Small intestine (tissue), 7 donors: Measurements from ENCODE around the gene RALGAPA1. TPM values are rescaled to one million over a fixed set of nuclear protein-coding genes. Genes with fewer than 3 reads are reported as not detected.

Source experiments
- DNase-seq, 2 donors: peaks; one replicate each; pipeline versions ENCODE4 v3.0.0 to v3.0.0-alpha.2; 2013
- FAIRE-seq: peaks from 2 replicates; lab custom pipeline; 2012; peaks lifted over from hg19 to GRCh38; lab: Jason Lieb, UNC
- H3K27ac ChIP-seq, 3 donors: one replicate each; pipeline ENCODE4 v1.5.1; 2013; ENCODE audit warnings: low read length in 2 of 3, mild to moderate bottlenecking in 2 of 3, control low read depth in 1 of 3, inconsistent platforms in 1 of 3, low read depth in 1 of 3, moderate library complexity in 1 of 3
- H3K27me3 ChIP-seq, 3 donors: one replicate each; pipeline ENCODE4 v1.6.1; 2013; ENCODE audit warnings: low read length in 3 of 3, inconsistent platforms in 1 of 3; ENCODE audit not compliant: control insufficient read depth in 3 of 3, insufficient read depth in 3 of 3
- H3K36me3 ChIP-seq, 3 donors: one replicate each; pipeline ENCODE4 v1.6.1; 2013; ENCODE audit warnings: low read length in 3 of 3, inconsistent platforms in 1 of 3, low read depth in 1 of 3, mild to moderate bottlenecking in 1 of 3, moderate library complexity in 1 of 3; ENCODE audit not compliant: control insufficient read depth in 3 of 3, insufficient read depth in 2 of 3
- H3K4me1 ChIP-seq, 3 donors: one replicate each; pipeline ENCODE4 v1.6.1; 2013; ENCODE audit warnings: low read length in 2 of 3, inconsistent platforms in 1 of 3, low read depth in 1 of 3, mild to moderate bottlenecking in 1 of 3, moderate library complexity in 1 of 3; ENCODE audit not compliant: control insufficient read depth in 3 of 3, insufficient read depth in 2 of 3
- H3K4me3 ChIP-seq, 3 donors: one replicate each; pipeline ENCODE4 v1.5.1; 2013; ENCODE audit warnings: low read length in 3 of 3, control low read depth in 1 of 3, inconsistent platforms in 1 of 3, low read depth in 1 of 3, mild to moderate bottlenecking in 1 of 3, moderate library complexity in 1 of 3
- H3K9me3 ChIP-seq, 2 donors: one replicate each; pipeline ENCODE4 v1.6.1; 2013; ENCODE audit warnings: low read depth in 1 of 2, low read length in 1 of 2; ENCODE audit not compliant: control insufficient read depth in 2 of 2, insufficient read depth in 1 of 2
- WGBS, 3 donors: extraction: QIAGEN DNeasy Blood & Tissue Kit; methylation state at CpG; one replicate each; pipeline ENCODE4 v1.1.7; 2013; 5-methylcytosine and 5-hydroxymethylcytosine counted together
- polyA plus RNA-seq, 4 donors: library from polyadenylated mRNA; stranded (reverse) in 3 of 4; unstranded in 1 of 4; fragments of 200-250 nt in 3 of 4; fragments of 120-200 nt in 1 of 4; gene quantifications; one replicate each; pipeline versions ENCODE4 v1.2.1 to v1.2.3, GENCODE V29; 2013
- donor health status: healthy with polysubstance abuse.
- donor health status: control.
- donor health status: control.
- donor health status: Bipolar disorder and iron deficiency.
- donor health status: healthy.

Gene RALGAPA1
- polyA plus RNA-seq, 4 donors = 9.6 to 27.6 (median 13.3) TPM

DNA sequence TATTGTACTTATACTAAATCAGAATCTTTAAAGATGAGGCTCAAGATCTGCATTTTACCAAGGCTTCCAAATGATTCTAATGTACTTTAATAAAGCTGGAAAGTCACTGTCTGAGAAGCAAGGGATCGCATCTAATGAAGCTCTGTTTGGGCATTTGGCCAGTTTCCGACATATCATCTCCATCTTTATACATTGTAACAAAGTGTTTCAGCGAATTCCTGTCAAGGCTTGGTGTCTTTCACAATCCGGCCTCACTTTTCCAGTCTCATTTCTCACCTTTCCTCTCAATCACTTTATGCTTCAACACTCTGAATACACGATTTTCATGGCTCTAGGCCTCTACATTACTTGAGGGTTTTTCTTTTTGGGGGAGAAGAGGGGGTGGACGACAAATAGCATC lies 302.6 kb downstream of the RALGAPA1 start:
- no peak overlapping the region for H3K4me3 ChIP-seq
- H3K27me3 ChIP-seq = no peaks in the 10 kb centered on the region
- no peaks in the 10 kb centered on the region for H3K9me3 ChIP-seq
- 77 to 84% (median 80%) methylated on average over 6 of the region's 6 CpGs for WGBS, 3 donors
- no peak overlapping the region for H3K27ac ChIP-seq
- DNase-seq = no peak
- H3K36me3 ChIP-seq = no peaks in the 10 kb centered on the region
- no peak for FAIRE-seq
- no peaks in the 10 kb centered on the region for H3K4me1 ChIP-seq

DNA sequence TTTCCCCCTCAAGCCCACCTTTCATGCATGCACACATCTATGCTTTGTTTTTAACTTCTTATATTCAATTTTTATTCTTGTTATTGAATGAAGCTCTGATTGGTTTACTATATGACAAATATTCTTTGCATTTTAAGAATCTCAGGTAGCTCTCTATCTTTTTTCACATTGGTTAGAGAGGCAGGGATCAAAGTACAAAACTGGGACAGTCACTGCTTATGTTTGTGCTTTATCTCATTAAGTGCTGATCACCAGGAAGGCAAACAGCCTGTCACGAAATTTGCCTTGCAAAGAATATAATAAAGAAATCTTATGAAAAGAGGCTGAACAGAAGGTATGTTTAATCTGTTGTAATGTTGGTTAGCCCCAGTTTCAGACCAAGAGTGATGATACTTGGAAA lies 304.8 kb downstream of the RALGAPA1 start:
- Histone ChIP-seq H3K36me3 (no peaks in the 10 kb centered on the region), H3K4me3 (no peak overlapping the region), H3K4me1 (no peaks in the 10 kb centered on the region), H3K27me3 (no peaks in the 10 kb centered on the region), H3K27ac (no peak overlapping the region), H3K9me3 (no peaks in the 10 kb centered on the region)
- FAIRE-seq (no peak), DNase-seq (peak; percentile 23 to 48)
- whole genome bisulfite sequencing, 3 donors = 5 to 49% (median 14%) methylated on average over 1 of the region's 1 CpG

DNA sequence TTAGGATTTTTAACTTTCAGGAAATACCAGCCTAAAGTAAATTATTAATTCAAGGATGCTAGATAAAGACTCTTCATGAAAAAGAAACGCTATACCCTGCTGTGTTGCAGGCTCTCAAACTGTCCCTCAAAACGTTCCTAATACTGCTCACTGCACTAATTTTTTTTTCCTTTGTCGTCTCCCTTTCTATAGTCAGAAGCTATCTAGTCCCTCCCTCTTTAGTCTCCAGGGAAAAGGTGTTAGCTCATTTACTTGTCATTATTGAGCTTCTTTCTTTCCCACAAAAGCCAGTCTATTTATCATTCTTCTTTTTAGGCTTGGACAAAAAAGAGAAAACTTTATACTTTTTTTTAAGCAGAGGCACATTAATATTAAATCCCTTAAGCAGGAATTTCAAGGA lies 305.4 kb downstream of the RALGAPA1 start:
- Histone ChIP-seq H3K9me3 (no peaks in the 10 kb centered on the region), H3K36me3 (no peaks in the 10 kb centered on the region), H3K4me1 (no peaks in the 10 kb centered on the region), H3K27me3 (no peaks in the 10 kb centered on the region), H3K4me3 (no peak overlapping the region), H3K27ac (no peak overlapping the region)
- DNase-seq = no peak
- no peak for FAIRE-seq
- 7 to 38% (median 28%) methylated on average over 3 of the region's 3 CpGs for WGBS, 3 donors

DNA sequence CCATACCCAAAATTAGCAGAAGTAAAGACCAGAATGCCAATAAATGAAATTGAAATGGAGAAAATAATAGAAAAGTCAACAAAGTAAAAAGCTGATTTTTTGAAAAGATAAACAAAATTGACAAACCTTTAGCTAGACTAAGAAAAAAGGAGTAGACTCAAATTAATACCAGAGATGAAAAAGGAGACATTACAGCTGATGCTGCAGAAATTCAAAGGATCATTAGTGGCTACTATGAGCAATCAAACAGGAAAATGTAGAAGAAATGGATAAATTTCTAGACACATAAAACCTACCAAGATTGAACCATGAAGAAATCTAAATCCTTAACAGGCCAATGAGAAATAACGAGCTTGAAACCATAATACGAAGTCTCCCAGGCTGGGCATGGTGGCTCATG lies 309.9 kb downstream of the RALGAPA1 start:
- DNase-seq (no peak), FAIRE-seq (no peak)
- no peak overlapping the region for H3K4me3 ChIP-seq
- WGBS, 3 donors = 90 to 98% (median 94%) methylated on average over 2 of the region's 2 CpGs
- H3K4me1 ChIP-seq = no peaks in the 10 kb centered on the region
- no peaks in the 10 kb centered on the region for H3K27me3 ChIP-seq
- H3K36me3 ChIP-seq = no peaks in the 10 kb centered on the region
- H3K9me3 ChIP-seq = no peaks in the 10 kb centered on the region
- no peak overlapping the region for H3K27ac ChIP-seq

DNA sequence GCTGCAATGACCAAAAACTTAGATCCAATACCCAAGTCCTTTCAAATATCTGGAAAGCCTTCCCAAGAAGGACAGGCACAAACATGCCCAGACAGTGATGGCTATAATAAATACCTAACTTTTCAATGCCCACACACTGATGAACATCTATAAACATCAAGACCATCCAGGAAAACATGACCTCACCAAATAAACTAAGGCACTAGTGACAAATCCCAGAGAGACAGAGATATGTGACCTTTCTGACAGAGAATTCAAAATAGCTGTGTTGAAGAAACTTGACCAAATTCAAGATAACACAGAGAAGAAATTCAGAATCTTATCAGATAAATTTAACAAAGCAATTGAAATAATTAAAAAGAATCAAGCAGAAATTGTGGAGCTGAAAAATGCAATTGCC lies 313.8 kb downstream of the RALGAPA1 start:
- Histone ChIP-seq H3K4me1 (no peaks in the 10 kb centered on the region), H3K27ac (no peak overlapping the region), H3K9me3 (peaks cover 0 to 8% of the 10 kb centered on the region in 2 donors), H3K27me3 (peaks cover 0 to 4% (median 0%) of the 10 kb centered on the region in 3 donors), H3K4me3 (no peak overlapping the region), H3K36me3 (no peaks in the 10 kb centered on the region)
- no peak for DNase-seq
- no peak for FAIRE-seq

DNA sequence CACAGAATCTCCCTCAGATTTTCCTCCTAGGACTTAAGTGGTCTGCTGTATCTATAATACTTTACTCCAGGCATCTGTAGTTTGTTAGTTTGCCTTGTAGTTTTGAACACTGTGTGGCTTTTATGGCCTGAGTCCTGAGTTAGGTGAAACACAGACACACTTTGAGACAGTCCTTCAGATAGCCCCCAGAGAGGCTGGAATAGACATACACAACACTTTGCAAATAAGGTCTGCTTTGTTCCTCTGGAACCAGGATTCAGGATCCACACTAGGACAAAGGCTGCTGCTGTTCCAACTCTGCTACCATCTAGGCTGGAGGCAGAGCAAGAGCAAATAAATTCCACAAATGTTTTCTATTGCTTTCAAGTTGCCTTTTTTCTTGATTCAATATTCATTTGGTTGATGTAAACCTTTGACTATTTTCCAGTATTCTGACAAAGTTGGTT lies 316.5 kb downstream of the RALGAPA1 start:
- DNase-seq (no peak), FAIRE-seq (no peak)
- Histone ChIP-seq H3K4me3 (no peak overlapping the region), H3K9me3 (peaks cover 0 to 13% of the 10 kb centered on the region in 2 donors), H3K27me3 (peaks cover 0 to 4% (median 0%) of the 10 kb centered on the region in 3 donors), H3K27ac (no peak overlapping the region), H3K4me1 (no peaks in the 10 kb centered on the region), H3K36me3 (no peaks in the 10 kb centered on the region)

Other genes starting within 250 kb of the RALGAPA1 start
- gene BRMS1L, start 17.0 kb upstream of the RALGAPA1 start, polyA plus RNA-seq = 1 to 10 TPM; 2.7 to 9.0 (median 4.3) TPM